NCI-H526 (cell line): ENCODE results near the gene CCDC197.
A peak's percentile ranks its signal among the peaks of the same experiment; 100 is the strongest.

Source experiments
- DNase-seq, 2 experiments: peaks; one replicate each; lab custom pipeline; 2025; lab: John Stamatoyannopoulos, UW

The CCDC197 gene

DNA sequence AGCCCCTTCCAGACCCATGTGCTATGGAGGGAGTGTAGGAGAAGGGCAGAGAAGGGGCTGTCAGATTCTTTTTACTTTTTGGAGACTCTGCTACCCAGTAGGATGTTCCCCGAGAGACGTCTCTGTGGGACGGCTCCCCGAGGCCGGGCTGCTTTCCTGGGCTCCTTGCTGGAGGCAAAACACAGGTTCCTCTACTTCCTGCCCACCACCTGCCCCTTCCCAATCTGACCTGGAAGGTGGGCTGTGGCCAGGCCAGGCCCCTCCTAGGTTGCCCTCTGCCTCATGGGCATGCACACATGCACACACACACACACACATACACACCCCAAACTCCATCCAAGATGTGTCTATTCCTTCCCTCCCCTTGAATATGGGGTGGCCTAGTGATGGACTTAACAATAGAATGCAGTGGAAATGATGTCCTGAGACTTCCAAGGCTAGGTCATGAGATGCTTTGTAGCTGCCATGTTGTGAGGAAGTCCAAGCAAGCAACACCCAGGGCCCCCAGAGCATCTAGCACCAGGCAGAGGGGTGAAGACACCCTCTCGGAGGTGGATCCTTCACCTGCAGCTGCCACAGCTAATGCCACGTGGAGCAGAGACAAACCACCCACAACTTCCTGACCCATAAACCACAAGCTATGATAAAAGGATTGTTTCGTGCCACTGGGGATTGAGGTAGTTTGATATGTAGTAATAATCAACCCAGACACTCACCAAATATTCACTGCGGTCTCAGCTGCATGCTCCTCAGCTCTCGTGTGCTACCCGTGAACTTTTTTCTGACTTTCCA lies 19.1 kb upstream of the CCDC197 start:
- no peak for DNase-seq

DNA sequence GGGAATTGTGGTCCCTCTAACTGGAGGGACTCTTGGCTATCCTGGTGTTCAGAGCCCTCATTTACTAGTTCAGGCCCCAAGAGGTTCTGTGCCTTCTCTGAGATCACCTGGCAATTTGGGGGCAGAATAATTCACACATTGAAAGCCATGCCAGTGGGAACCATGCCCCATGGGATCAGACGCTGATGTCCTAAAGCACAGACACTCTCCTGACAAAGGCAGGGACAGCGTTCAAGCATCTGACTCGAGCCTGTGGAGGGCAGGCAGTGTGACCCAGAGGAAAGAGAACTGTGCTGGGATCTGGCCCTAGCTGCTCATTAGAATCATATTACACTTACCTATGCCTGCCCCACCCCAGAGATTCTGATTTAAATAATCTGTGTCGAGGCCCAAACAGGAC lies 18.4 kb upstream of the CCDC197 start:
- DNase-seq: no peak

DNA sequence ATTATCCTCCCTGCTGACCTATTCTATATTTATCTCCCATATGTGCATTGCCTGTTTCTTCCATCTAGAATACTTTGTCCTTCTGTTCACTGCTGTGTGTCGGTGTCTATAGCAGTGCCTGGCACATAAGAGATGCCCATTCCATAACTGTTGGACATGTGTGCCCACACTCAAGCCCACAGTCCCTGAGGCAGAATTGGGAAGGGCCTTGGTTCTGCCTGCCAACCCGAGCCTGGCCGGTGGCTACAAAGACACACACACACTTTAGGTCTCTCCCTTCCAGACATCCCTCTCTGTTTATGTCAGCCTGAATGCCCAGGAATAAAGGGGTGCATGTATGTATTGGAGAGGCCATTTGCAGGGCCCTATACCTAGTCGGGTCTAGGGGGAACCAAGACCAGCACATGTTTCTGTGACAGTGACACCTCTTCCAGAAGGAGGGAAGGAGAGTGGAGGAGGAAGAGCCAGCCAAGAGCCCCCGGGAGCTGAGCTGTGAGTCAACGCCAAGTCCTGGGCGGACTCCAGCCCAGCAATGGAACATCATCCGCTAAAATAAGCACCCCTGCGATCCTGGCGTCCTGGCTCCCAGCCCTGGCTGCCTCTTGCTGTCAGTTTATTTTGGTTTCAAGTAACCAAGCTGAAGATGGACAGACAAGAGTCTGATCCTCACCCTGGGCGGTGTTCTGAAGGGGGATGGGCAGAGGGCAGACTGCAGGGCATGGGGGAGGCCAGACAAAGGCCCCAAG lies 16.5 kb upstream of the CCDC197 start:
- no peak for DNase-seq

DNA sequence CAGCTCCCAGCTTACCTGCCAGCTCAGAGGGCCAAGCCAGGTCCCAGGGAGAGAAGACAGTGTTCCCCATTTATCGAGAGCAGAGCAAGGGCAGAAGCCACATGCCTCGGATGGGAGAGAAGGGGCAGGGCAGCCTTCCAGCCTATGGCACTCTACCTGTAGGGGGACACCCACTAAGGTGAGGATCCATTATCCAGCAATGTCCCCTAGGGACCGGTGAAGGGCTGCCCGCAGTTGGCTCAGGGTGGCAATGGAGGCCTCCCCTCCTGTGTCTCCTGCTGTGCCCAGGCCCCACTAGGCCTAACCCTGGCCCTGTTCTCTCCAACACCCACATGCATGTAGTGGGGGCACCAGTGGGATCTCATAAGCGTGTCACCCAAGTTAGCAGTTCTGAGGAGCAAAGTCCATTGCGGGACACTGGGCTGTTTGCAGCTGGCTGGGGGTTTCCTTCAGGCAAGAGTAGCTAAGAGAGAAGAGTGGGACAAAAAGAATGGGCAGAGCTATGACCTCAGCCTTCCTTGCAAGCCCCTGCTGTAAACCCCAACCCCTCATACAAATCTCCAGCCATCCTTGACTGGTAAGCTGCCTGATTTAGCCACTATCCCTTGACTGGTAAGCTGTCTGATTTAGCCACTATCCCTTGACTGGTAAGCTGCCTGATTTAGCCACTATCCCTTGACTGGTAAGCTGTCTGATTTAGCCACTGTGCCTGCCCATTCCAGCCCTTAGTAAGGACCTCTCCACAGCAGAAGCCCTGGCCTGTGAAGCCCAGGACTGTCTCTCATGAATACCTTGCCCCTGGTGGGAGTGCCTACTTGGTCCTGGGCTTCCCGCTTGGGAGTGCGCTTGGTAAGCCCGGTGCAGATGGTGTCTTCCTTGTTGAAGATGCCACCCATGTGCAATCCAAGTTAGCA lies 15.5 kb upstream of the CCDC197 start:
- no peak for DNase-seq

DNA sequence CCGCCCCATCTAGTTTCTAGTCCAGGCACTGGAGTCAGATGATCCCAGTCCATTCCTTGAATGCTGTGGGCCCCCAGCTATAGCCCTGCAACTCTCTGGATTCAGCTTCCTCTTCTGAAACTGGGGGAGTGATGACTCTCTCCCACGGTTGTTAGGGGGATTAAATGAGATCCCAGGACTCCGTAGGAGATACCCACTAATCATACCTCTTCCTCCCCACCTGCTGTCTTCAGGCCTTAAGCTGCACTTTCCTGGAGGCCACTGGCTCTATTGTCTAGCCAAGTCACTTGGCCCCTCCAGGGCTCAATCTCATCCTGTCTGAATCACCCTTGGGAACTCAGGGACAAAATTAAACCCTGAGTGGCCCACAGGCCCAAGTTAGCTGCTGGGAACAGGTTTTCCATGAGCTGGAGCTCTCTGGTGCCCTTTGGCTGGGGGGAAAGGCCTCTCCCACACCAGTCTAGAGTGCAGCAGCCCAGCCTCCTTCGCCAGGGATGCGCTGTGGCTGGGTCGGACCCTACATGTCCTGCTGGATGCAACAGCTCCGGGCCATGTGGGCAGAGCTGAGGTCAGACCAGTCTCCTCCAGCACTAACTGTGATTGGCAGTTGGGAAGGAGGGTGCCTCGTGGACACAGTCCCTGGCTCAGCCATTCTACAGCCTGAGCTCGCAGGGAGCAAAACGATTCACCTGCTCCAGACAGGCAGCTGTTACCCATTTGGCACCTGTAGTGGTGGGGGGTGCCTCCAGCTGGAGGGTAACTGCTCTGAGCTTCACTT lies 14.7 kb upstream of the CCDC197 start:
- DNase-seq: no peak

DNA sequence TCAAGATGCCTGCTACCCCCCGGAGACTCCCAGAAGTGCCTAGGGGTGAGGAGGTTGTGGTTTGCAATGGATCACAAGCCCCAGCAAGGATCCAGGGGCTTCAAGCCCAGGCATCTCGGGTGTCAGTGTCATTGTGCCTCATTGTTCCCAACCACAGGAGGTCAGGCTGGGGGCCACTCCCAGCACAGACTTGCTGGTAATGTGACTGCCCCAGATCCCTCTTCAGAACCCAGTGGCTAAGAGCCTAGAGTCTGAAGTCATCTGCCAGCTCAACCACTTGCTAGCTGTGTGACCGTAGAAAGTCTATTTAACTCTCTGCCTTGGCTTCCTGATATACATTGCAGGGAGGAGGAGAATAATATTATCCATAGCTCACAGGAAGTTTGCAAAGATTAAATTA lies 13.0 kb upstream of the CCDC197 start:
- no peak for DNase-seq

DNA sequence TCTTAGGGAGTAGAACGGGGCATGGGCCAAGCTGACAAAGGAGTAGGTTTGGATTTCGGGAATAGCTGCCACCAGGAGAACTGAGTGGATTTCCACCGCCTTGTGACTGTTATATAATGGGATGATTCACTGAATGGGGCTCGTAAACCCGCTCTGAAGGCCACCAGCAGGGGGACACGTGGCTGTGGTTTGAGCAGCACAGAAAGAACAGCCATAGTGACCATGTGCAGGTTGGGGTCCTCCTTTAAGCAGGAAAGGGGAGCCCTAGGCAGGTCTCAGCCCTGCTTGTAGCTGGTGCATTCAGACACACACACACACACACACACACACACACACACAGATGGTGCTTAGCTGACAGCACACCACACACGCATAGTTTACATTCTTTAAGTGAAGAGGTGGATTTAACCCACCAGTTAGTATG lies 12.1 kb upstream of the CCDC197 start:
- DNase-seq: peak; percentile 7 to 22

DNA sequence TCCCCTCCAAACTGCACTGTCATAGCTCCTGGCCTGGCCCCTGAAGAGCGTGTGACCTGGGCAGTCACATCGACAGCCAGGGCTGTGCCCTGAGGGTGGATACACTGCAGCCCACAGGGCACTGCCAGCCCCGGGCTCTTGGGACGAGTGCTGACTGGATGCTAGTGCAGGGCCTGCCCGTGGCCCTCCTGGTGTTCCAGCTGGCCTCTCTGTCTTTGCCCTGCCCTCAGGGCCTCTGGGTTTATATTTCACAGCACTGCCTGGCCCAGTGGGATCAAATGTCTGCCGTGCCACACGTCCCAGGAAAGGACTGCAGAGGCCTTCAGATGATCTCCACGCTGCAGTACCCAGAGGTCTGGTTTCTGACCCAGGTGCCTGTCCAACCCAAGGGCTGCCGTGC lies 10.1 kb upstream of the CCDC197 start:
- DNase-seq: peak in 1 of 2 experiments; percentile 7

DNA sequence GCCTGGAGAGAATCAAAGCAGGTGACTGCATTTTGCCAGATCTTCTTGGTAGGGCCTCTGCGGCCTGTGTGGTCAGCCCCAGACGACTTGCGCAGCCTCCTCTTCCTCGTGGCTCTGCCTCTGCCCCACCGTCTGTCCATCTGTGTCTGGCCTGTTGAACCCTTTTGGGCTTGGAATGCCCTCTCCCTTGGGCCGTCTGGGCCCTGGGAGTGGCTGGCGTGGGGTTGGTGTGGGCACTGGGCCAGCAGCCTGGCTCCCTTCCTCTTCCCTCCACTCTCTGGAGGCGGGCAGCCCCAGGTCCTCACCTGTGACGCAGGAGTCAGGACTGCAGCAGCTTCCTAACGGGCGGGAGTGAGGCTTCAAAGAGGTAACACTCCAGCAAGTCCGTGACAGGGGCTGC lies 9.7 kb upstream of the CCDC197 start:
- DNase-seq: no peak

DNA sequence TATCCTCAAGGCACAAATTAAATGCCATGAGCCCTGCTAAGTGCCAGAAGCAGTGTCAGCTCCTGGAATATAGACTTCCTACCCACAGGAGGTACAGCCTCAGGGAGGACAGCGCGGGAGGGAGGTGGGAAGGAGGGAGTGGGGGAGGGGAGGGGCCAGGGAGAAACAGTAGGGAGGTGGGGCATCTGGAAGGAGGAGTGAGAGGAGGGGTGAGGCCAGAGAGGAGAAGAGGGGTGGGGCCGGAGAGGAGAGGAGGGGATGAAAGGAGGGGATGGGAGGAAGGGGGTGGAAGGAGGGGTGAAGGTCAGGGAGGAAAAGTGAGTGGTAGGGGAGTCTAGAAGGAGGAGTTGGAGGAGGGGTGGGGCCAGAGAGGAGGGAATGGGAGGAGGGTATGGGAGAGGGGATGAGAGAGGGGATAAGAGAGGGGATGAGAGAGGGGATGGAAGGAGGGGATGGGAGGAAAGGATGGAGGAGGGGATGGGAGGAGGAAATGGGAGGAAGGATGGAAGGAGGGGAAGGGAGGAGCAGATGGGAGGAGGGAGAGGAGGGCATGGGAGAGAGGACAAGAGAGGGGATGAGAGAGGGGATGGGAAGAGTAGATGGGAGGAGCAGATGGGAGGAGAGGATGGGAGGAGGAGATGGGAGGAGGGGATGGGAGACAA lies 9.2 kb upstream of the CCDC197 start:
- no peak for DNase-seq

DNA sequence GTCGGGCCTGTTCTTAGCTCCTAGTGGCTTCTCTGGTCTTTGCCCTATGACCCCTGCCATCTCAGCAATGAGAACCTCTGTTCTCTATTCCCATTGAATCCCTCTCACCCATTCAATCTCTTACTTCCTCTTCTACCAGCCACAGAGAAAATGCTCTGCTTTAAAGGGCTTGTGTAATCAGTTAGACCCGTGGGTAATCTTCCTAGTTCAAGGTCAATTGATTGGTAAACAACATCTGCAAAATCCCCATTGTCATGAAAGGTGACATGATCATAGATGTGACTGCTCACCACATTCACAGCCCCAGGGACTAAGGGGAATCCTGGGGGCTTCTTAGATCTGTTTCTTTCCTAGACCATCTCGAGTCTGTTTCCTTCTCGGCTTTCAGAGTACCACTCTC lies 7.2 kb upstream of the CCDC197 start:
- no peak for DNase-seq

DNA sequence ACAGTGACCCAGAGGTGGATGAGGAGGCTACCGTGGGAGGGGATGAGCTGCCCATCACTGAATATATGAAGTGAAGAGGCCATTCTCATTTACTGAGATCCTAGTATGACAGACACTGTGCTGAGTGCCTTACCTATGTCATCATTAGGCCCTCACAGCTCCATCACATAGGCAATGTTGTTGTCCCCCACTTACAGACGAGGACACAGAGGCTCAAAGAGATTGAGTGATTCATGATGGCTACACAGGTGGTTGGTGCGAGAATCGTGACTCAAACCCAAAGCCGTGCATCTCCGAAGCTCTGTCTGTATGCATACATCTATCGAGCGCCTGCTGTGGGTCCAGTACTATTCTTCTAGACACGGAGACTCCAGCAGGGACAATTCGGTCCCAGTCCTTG lies 5.9 kb upstream of the CCDC197 start:
- no peak for DNase-seq

DNA sequence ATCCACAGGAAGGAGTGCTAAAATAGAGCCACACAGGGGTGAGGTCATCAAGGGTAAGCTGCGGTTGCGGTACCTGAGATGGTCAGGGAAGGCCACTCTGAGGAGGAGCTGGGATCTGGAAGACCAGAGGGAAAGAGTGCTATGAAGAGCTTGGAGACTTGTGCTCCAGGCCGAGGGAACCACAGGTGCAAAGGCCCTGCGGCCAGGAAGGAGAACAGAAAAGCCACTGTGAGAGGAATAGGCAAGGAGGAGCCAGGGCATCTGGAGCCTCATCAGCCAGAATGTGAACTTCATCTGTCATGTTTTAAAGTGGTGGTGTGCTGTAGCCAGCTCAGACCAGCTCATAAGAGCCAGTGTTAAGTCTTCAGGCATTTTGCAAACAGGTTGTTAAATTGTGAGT lies 5.5 kb upstream of the CCDC197 start:
- no peak for DNase-seq

DNA sequence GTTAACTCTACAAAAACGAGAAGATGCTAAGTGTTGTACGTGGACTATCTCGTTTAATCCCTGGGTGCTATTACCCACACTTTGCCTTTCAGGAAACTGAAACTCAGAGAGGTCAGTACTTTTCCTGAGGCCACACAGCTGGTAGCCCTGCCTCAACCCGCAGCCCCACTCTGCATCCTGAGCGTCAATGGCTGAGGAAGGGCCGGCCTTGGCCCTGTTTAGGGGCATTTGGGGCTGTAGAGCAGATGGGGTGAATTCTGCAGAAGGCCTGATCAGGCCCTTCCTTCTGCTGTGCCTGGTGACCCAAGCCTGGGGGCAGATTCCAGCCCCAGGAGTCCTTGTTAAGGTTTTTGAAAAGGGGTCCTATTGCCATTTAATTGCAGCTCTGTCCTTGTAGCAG lies 3.7 kb upstream of the CCDC197 start:
- no peak for DNase-seq

DNA sequence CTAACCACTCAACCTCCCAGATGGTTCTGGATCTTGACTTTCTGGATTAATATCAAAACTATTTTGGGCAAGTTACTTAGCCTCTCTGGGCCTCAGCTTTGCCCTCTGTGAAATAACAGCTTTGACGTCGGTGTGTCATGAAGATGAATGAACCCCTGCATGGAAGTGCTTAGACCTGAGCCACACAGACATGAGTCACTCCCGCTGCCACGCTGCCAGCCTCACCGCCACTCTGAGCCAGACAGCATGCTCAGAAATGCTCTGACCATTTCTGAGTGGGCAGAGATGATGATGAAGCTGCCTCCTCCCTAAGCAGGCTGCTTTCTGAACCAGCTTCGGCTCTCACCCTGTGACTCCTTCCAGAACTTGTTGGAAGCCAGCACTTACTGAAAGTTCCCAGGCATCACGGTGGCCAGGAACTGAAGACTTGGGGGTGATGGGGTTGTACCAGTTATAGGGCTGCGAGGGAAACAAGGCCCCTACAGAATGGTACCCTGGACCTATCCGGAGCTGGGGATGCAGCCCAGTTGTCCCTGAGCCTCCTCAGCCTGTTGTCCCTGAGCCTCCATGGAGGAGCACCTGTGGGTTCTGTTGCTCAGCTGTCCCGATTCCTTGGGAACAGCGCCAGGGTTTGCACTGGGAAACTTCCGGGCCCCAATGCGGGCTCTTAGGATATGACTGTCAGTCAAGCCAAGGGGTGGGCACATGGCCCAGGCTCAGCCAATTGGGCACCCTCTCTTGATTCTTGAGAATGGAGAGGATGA lies 2.0 kb upstream of the CCDC197 start:
- no peak for DNase-seq

DNA sequence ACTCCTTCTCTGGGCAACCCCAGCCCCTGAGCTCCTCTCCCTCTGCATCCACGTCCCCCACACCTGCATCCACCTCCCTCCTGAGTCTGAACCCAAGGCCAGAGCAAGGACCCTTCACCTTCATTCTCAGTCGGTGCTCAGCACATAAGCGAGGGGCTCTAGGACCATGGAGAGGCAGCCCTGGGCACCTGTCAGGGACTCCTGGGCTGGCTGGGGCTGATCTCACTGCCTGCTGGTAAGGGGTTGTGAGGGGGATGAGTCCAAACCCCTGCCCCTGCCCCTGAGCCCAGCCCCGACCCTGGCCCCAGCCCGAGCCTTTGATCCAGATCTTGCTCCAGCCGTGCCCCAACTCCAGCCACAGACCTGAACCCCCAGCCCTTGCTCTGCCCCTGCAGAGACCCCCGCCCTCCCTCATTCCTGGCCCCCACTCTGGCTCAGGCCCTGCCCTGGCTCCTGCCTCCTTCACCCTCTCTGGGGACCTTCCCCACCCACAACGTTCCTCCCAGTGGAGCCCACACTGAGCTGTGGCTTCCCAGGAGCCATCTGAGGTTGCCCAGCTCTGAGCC lies 888 bp upstream of the CCDC197 start:
- DNase-seq: no peak

DNA sequence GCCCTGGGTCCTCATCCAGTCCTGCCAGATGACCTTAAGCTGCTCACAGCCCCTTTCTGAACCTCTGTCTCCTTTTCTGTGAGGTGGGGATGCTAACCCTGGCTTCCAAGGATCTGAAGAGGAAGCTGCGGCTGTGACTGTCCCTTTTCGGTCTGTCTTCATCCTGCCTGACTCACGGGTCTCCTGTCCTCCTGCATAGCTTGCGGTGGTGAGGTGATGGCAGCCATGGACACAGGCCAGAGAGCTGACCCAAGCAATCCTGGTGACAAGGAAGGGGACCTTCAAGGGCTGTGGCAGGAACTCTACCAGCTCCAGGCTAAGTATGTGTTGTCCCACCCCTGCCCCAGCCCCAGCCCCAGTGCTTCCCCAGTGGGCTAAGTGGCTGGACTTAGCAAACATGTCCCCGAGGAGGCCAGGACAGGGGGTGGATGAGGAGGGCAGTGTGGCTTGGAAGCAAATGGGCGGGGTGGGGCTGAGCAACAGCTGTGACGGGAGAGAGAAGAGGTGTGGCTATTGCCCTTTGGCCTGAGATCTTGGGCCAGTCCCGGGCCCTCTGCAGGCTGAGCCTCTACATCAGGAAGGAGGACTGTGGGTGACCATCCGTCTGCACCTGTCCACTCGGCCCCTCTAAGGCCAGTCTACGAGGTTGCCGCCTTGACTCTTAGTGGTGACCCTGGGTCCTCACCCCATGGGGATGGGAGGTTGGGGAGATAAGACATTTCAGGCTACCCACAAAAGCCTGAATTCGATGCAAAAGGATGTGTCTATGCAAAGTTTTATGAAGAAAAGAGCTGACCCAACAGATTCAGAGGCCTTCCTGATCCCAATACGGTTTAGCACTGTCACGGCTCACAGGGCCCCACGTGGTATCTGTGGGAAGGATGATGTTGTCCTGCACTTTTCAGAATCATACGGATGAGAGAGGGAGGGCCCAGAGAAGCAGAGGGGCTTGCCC lies 1.1 kb downstream of the CCDC197 start:
- no peak for DNase-seq

DNA sequence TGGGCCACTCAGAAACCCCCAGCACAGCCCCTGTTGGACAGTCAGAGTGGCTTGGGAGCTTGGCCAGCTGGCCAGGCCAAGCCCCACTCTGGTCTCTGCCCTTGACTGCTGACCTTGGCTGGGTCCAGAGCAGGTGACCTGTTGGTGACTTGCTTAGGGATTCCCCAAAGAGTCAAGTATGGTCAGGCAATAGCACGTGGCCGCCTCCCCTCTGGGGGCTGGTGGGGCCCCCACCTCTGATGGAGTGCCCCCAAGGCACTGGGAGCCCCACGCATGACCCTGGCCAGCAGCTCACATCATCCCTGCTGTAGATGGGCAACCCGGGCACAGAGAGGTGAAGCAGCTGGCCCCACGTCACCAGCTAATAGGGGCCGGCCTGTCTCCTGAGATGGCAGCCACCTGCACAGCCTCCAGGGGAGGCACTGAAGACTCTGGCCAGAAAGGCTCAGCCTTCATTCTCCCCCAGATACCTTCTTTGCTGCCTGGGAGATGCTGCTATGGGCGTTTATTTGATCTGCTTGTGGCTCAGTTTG lies 1.8 kb downstream of the CCDC197 start:
- DNase-seq: no peak

DNA sequence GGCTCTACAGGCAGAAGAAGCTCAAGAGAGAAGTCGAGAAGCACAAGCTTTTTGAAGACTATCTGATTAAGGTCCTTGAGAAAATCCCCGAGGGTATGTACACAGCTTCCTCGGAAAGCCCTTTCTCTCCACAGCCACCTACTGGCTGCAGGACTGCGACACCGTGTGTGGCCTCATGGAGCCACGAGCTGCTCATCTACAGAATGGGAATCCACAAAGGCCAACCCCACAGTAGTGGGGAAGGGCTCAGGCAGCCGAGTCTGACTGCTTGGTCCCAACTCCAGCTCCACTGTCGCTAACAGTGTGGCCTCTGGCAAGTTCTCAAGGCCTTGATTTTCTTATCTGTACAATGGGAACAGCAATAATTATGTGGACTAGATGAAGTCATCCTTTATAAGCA lies 2.5 kb downstream of the CCDC197 start:
- DNase-seq: no peak
